ENCODE measurements around the gene NCKAP5.

The NCKAP5 gene

DNA sequence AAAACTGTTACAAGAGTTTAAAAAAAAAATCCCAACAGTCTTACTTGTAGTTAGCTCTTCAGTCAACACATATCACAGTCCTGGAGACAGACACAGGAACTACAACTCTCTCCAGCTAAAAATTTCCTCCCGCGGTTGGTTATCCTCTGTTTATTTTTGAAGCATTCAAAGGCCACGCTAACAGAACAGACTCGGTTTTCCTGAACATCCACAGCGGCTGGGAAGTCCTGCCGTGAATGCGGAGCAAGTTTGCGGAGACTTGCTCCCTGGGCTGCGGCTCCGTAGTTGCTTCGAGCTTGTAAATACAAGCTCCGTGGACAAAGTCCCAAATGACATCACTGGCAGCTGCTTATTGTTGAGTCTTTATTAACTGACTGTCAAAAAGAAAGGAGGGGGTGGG, at the start of gene NCKAP5:
Gene NCKAP5, minus strand, starts transcription at position 292 of the 400 bp plus-strand sequence. CDS start 50,937 bp downstream, outside the sequence.
- no peak for DNase-seq (ENCODE audit: low read depth in 3 of 3)

DNA sequence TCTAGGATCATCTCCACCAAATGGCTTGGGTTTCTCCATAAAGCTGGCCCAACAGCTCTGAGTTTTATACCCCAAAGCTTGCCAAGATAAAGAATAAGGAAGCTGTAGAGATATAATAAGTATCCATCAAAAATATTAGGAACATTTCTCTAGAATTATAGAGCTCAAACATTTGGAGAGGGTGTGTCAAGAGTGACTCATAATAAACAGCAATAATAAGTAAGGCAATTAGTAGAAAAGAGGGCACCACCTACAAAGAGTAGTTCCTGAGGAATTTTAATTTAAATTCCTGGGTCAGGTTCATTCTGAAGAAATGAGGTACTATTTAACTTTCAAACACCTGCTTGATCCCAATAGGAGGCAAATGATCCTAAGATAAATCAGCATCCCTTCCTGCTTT, 41.4 kb upstream of the NCKAP5 start:
- no peak for DNase-seq (ENCODE audit: low read depth in 3 of 3)

DNA sequence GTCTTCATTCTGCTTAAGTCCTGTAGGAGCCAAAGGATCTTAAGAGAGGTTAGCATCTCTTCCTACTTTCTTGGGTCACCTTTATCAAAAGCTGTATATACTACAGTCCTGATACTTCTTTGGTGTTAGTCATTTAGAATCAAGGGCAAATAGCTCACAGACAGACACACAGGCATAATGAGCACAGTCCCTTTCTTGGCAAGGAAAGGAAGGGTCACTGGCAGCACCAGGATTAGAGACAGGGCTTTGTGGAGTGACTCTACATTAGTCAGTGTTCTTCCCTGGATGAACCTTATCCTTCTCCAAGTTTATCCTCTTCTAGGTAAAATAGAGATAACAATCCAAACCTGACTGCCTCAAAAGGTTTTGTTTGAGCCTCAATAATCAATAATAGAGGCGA, 40.0 kb upstream of the NCKAP5 start:
- no peak for DNase-seq (ENCODE audit: low read depth in 3 of 3)

DNA sequence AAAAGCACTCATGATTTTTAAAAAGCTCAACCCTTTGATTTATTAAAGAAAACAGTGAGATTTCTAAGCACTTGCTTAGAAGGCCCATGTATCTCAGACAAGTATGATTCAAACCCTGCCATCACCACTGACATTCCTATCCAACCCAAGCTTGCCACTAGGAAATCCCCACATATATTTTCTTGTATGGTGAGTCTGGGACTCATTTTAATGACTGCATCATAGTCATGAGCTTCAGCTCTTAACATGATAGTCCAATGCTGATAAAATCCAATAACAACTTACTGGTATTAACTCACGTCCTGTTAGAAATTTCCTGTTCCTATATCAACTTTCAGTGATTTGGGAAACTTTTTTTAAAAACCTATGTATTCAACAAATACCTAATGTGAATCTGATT, 39.4 kb upstream of the NCKAP5 start:
- DNase-seq (ENCODE audit: low read depth in 3 of 3) = no peak

DNA sequence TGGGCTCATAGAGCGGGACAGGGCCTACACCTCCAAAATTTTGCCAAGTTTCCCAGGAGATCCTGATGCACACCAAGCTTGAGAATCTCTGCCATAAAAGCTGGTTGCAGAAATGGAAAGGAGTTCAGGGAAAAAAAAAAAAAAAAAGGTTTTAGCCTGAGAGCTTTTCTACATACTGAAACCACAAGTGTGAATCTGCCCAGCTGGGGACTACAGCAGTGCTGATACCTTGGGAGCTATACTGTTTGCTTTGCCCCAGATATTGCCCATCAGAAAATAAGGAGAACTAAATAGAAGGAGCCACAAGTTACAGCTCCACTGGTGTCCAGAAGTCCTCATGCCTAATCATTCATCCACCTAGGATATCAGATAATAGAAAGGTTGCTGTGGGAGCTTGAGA, 38.4 kb upstream of the NCKAP5 start:
- DNase-seq (ENCODE audit: low read depth in 3 of 3) = no peak

DNA sequence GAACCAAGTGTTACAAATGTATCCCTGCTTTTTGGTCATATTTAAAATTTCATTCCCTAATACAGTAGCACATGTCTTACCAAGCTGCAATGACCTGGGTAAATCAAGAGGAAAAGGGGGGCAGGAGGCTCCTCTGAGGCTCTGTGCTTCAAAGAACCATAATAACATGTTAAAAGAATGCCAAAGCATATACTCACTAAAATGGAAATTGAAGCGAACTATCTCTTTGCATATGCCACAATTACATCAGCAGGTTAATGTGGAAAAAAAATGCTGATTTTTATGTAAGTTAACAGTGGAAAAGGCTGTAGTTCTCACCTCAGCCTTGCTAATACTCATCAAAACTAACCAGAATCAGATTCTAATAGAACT, 37.5 kb upstream of the NCKAP5 start:
- DNase-seq (ENCODE audit: low read depth in 3 of 3) = no peak

DNA sequence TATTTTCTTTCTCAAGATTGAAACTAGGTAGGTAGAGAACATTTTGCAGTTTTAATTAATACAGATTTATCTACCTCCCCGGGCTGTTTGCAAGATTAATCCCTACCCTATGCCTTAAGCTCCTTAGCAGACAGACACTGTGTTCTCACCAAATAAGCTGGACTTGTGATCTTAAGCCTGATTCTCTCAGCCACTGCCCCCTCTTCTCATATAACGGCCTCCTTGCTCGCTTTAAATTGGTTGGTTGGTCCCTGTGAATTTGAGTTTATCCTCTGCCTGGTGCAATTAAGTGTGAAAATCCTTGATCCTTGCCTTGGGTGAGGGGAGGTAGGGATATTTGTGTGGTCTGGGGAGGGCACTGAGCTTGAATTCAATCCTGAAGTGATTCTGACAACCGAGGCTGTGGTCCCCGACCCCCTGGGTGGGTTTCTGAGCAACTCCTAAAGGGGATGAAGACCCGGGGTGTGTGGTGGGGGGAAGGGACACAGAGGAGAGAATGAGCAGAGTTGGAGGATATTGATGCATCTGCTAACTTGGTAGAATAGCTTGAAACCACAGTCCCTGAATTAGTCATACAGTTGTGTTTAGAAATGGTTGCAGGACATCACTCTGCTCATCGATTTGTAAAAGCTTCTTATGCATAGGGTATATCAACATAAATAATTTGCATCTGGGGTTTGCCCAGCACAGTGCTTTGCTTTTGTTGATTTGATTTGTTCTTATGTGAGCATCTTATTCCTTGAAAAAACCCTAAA, 36.9 kb upstream of the NCKAP5 start:
- no peak for DNase-seq (ENCODE audit: low read depth in 3 of 3)

DNA sequence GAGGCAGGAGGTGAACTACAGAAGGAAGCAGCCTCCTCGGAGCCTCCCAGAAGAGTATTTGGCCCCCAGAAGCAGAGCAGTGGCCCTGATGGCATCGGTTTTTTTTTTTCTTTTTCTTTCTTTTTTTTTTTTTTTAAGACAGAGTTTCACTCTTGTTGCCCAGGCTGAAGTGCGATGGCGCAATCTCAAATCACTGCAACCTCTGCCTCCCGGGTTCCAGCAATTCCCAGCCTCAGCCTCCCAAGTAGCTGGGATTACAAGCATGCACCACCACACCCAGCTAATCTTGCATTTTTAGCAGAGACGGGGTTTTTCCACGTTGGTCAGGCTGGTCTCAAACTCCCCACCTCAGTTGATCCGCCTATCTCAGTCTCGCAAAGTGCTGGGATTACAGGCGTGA, 34.8 kb upstream of the NCKAP5 start:
- no peak for DNase-seq (ENCODE audit: low read depth in 3 of 3)

DNA sequence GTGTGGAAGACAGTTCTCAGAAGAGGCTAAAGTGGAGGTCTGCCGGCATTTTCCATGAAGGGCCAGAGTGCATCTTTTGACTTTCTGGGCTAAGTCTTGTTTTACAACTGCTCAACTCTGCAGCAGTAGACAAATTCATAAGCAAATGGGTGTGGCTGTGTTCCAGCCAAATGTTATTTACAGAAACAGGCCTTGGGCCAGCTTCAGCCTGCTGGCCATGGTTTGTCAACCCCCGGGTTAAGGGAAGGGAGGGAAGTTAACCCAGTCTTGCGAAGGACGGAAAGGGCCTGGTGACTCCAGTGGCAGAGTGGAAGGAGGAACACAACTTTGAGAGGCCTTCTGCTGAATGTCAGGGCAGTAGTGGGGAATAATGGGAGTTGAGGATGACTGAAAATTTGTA, 34.3 kb upstream of the NCKAP5 start:
- DNase-seq (ENCODE audit: low read depth in 3 of 3) = no peak

DNA sequence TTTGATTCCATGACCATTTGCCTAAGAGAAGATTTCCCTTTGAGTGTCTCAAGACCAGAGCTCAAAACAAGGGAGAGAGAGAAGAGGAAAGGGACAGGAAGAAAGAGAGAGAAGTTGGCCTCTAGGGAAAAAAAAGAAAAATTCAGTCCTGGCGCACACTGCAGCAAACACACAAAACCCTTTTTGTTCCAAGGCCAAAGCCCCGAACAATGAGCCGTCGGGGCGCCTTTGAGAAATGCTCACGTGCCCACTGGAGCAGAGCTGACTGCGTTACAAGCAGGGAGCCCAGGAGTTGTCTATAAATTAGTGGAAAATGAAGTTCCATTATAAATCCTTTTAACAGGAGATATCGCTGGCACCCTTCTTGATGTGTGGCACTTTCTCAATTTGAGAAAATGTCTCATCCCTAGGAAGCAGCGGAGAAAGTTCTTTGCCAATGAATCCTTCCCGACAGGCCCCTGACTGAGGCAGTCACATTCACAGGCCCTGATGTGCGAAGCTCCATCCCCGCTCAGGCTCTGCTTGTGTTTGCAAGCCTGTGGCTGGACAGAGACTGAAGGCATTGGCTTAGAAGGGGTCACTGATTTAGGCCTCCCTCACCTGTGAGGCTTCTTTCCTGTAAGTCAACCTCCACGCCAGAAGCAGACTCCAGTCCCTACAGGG, 32.1 kb upstream of the NCKAP5 start:
- no peak for DNase-seq (ENCODE audit: low read depth in 3 of 3)

DNA sequence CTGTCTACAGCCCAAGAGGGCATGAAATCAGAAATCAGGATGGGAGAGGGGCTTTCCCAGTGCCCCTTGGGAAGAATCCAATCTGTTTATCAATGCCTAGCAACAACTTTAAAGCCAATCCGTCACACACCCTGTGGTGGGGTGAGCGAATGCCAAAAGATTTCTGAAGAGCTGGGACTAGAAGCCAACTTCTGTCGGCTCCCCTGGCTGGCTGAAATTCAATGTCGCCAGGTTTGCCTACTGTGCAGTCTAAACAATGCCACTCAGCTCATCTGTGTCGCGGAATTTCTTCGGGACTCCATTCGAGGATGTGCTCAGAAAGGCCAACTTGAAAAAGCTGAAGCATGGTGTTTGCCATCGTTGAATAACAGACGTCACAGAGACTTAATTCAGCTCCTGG, 31.5 kb upstream of the NCKAP5 start:
- DNase-seq (ENCODE audit: low read depth in 3 of 3) = no peak

DNA sequence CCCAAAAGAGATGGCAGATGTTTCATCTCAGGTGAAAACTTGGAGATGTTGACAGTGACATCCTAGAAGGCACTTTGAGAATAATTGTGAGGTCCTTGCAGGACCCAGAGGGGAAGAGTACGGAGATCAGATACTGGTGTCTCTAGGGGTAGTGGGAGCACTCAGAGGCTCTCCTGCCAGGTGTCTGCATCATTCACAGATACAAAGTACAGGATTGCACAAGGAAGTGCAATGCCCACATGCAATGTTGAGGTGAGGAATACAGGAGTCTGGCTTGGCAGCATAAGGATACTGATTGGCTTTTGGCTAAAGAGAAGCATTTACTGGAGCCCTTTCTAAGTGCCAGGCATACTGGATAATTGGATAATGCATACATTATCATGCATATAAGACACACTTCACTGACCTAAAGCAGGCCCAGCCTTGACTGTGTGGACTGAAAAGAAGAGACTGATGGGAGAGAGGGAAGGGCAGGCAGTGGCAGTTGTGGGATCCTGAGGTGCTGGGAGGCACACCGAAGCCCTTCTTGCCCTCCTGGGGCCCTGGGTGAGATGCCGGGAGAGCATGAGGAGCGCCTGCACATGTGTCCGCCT, 31.0 kb upstream of the NCKAP5 start:
- DNase-seq (ENCODE audit: low read depth in 3 of 3) = no peak

DNA sequence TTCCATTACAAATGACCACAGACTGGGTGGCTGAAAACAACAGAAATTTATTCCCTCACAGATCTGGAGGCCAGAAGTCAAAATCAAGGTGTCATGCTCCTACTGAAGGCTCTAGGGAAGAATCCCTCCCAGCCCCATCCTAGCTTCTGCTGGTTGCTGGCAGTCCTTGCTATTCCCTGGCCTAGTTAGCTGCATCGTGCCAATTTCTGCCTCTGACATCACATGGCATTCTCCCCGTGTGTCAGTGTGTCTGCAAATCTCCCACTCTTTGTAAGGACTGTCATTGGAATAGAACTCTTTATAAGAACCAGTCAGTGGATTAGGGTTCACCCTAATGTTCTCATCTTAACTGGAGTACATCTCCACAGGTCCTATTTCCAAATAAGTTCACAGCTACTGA, 30.5 kb upstream of the NCKAP5 start:
- no peak for DNase-seq (ENCODE audit: low read depth in 3 of 3)

DNA sequence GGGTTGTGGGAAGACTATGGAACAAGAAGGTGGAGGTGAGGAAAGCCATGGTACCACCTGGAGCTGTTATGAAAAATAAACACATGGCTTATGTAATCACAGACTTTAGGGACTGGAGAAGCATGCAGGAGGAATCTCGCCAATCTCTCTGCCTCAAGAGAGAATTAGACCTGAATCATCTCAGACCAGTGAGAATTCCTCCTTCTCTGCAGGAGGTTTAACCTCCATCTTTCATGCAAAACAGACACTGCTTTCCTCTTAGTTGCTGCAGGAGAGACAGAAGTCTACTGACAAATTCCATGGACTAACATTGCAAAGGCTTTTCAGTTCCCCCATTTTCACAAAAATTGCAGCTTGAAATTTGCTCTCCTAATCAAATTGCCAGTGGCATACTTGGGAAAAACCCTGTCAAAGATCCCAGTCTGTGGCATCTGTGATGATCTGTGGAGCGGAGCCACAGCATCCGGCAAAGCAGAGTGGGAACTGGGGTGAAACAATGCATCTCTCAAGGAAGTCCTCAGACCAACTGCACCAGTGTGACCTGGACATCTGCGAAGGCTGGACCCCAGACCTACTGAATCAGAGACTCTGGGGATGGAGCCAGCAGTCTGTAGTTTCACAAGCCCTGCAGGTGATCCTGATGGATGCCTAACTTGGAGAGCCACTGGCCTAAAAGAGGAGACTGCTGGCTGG, 28.6 kb upstream of the NCKAP5 start:
- DNase-seq (ENCODE audit: low read depth in 3 of 3) = no peak

DNA sequence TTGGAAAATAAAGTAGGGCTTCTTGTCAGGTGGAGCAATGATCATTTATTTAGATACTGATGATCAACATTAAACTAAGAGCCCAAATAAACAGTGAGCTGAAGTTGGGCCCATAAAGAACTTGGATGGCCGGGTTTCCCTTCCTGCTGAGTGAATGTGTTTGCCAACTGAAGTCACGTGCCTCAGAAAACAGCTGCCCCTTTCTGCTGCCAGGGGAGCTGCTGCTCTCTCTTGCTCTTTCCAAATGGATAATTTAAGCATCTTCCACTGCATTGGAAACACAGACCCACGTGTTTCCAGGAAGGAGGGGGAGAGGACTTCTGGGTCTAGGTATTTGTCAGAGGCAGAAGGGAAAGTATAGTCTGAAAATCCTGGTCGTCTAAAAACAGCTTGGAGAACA, 22.9 kb upstream of the NCKAP5 start:
- no peak for DNase-seq (ENCODE audit: low read depth in 3 of 3)

DNA sequence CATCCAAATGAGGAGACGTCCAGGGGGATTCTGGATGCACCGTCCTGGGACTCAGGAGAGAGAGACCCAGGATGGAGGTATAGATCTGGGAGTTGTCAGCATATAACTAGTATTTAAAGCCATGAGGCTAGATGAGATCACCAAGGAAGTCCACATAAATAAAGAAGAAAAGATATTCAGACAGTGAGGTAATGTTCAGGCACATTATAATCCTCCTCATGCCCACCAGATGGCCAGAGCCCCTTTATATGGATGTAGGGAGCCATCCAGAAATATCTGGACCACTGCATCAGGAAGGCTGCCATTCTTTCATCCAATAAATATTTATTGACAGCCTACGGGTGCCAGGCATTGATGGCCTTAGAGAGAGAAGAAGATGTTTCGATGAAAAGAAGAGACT, 21.2 kb upstream of the NCKAP5 start:
- no peak for DNase-seq (ENCODE audit: low read depth in 3 of 3)

DNA sequence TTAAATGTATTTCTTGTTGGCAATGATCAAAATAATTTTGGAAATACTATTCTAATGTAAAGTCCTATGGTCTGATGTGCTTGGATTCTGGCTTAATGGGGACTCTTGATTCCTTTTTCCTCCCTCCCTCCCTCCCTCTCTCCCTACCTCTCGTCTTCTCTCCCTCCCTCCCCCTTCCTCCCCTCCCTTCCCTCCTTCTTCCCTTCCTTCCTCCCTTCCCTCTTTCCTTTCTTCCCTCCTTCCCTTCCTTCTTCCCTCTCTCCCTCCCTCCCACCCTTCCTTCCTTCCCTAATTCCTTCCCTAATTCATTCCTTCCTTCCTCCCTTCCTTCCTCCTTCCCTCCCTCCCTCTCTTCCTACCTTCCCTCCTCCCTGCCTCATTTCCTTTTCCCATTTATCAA, 19.9 kb upstream of the NCKAP5 start:
- DNase-seq (ENCODE audit: low read depth in 3 of 3) = no peak

DNA sequence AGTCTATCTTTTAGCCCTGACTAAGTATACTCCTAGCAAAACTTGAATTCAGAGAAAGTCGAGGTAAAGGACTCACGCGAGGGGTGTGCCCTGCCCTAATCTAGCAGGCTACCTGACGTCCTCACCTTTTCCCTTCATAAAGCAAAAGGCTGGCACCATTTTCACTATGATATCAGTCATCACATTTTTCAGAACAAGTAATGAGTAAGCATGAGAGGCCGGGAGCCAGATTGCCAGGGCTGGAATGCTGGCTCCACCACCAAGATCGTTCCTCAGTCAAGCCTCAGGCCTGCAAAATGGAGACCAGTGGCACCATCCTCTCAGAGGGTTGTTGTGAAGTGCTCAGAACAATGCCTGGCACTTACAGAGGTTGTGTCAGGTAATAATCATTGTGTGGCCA, 18.7 kb upstream of the NCKAP5 start:
- DNase-seq (ENCODE audit: low read depth in 3 of 3) = no peak

DNA sequence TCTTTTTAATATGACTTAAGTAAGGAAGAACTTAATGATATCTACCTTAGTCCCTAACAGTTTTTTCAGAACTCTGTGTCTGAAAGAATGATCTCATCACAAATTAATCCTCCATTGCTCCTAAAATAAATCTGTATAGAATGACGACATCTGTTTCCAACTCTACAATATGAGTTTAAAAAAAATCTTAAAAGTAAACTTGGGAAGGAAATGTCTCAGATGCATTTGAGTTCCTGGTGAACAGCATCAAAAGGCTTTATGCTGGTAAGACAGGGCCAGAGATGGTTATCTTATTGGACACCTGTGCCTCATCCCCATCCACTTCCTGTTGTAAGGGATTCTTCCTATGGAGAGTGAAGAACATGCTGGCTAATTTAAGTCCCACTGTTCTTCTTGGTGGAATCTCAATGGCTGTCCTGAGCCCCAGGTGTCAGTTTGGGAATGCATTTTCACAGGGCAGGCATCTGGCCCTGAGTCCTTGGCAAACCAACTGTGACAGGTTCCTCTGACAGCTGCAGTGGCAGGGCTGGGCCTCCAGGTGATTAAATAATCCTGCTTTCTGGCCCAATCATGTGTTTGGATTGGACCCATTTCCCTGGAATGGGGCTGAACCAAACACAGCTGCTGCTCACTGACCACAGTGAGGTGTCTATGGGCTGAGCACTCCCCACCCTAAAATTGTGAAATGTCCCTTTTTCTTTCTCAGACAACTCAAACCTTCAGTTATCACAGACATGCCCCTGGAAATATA, 12.9 kb upstream of the NCKAP5 start:
- no peak for DNase-seq (ENCODE audit: low read depth in 3 of 3)

DNA sequence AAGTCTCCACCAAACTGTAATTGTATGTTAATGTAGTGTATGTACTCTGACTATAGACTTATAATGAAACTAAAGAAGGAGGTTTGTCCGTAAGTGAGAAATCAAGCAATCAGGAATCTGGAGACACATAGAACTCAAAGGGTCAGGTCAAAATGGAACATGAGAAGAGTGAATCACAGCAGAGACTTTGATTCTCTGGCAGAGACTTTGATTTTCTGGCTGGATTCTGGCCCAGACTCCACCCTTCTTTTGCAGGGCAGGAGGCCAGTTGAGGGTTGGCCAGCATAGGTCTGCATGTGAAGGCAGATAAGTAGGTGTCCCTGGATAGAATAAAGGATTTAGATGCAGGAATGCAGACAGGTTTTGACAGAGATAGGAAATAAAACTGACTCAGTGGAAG, 11.0 kb upstream of the NCKAP5 start:
- DNase-seq (ENCODE audit: low read depth in 3 of 3) = no peak

DNA sequence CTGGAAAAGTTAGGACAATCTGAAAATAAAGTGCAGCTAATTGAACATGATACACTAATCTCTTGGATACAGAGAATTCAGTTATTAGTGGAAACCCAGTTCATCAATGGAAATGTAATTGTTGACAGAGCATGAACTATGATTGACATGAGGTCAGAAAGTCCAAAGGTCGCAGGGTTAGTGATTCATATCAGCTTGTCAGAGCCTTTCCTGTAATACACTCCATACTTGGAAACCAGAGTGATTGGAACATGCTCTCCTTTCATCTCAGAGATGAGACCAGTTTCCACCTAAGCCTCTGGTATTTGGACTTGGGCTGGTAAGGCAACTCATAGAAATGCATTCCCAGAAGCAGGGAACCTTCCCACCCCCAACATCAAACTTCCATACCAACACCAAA, 8.5 kb upstream of the NCKAP5 start:
- DNase-seq (ENCODE audit: low read depth in 3 of 3) = no peak

DNA sequence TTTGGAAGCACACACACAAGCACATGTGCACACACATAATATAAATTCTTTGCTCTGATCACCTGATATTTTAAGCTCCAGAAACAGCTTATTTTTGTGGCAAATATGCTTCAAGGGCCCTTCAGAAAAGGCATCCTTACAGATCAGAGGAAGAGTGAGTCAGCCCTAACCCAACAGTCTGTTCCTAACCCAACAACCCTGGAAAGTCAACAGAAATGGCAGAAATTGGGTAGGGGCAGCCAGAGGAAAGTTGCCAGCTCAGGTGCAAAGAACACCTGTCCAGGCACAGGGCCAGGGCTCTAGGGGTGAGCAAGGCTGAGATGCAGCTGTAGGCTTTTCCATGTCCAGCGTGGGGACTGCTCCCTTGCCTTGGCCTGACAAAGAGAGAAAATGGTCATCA, 6.4 kb upstream of the NCKAP5 start:
- no peak for DNase-seq (ENCODE audit: low read depth in 3 of 3)
